DOHH2 (cell line): Measurements from ENCODE around the gene SFTPB.

Experiments
- EZH2phosphoT487 ChIP-seq: fragments of 200-600 bp; sonication (generic); IDR thresholded peaks from 2 replicates; pipeline ENCODE4 v1.6.1; 2017; ENCODE audit warnings: borderline replicate concordance, mild to moderate bottlenecking, antibody characterized with exemption, low read length, moderate library complexity, mixed read lengths
- TF ChIP-seq, protein P1 (sequence below): fragments of 200-600 bp; sonication (generic); IDR thresholded peaks from one replicate; pipeline ENCODE4 v1.5.1; 2014; ENCODE audit warnings: antibody characterized with exemption, mild to moderate bottlenecking, low read depth, low read length; ENCODE audit not compliant: poor library complexity, severe bottlenecking

DNA sequence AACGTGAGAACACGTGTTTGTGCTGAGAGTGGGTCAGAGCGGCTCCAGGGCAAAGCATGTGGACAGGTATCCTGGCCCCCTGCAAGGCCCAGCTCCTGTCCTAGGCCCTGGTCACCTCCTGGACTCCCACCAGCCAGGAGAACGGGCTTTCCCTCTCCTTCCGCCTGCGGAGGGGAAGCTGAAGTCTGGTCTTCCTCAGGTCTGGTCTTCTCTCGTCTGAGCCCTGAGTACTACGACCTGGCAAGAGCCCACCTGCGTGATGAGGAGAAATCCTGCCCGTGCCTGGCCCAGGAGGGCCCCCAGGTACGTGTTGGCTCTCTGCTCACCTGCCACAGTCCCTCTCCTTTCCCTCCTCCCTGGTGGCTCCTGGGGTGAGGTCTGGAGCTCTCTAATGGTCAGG lies 27.1 kb upstream of the SFTPB start:
- TF ChIP-seq, protein P1, sequence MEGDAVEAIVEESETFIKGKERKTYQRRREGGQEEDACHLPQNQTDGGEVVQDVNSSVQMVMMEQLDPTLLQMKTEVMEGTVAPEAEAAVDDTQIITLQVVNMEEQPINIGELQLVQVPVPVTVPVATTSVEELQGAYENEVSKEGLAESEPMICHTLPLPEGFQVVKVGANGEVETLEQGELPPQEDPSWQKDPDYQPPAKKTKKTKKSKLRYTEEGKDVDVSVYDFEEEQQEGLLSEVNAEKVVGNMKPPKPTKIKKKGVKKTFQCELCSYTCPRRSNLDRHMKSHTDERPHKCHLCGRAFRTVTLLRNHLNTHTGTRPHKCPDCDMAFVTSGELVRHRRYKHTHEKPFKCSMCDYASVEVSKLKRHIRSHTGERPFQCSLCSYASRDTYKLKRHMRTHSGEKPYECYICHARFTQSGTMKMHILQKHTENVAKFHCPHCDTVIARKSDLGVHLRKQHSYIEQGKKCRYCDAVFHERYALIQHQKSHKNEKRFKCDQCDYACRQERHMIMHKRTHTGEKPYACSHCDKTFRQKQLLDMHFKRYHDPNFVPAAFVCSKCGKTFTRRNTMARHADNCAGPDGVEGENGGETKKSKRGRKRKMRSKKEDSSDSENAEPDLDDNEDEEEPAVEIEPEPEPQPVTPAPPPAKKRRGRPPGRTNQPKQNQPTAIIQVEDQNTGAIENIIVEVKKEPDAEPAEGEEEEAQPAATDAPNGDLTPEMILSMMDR = no peak
- no peak for TF ChIP-seq EZH2phosphoT487
